ENCODE results near the gene MICALL2.

MICALL2 gene

DNA sequence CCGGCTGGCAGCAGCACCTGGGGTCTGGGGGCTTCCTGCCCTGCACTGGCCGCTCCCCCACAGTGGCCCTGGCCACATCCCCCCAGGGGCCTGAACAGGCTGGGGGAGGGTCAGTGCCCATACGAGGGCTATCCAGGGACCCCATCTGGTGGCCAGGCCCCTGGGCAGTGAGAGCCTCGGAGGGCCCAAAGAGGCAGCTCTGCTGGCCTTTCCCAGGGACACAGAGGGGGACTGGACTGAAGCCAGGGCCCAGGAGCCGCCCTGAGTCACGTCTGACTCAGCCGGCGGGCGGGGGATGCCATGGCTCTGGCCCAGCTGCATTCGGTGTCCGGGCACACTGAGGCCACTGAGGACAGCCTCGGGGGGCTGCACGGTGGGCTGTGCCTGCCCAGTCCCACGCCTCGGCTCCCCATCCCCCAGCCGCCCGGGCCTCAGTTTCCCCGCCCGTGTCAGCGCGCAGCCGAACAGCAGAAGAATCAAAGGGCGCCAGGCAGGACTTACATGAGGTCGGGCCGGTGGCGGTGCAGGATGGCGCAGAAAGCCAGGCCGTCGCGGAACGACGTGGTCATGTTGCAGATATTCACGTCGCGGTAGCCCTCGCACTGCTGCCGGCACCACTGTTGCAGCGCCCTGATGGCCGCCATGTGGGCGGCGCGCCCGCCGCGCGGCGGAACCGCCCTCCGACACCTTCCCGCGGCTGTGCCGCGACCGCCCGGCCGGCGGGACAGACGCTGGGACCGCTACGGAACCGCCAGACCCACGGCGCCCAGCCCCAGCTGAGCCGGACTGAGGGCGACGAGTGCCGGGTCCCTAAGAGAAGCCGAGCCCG is at the start of gene MICALL2:
Gene MICALL2 (minus strand): TSS at position 788 of the 829 bp plus-strand sequence. CDS start 144 bp downstream, at position 644.
- H3K27me3 ChIP-seq (ENCODE audit: control insufficient read depth, insufficient read depth, low read length): no peaks in the 10 kb centered on the region
- peak within 1 kb of the TSS; percentile 28 for H3K9ac ChIP-seq (ENCODE audit: low read length)
- H3K4me3 ChIP-seq (ENCODE audit: low read length): peak within 1 kb of the TSS; percentile 68
- H3K27ac ChIP-seq (ENCODE audit: low read length): no peak within 1 kb of the TSS
- no peaks in the 10 kb centered on the region for H3K9me3 ChIP-seq (ENCODE audit: control insufficient read depth, low read depth, low read length)
- H3K36me3 ChIP-seq (ENCODE audit: control insufficient read depth, low read depth, low read length): no peaks in the 10 kb centered on the region
- H3K4me1 ChIP-seq (ENCODE audit: control insufficient read depth, low read depth, low read length): no peaks in the 10 kb centered on the region

DNA sequence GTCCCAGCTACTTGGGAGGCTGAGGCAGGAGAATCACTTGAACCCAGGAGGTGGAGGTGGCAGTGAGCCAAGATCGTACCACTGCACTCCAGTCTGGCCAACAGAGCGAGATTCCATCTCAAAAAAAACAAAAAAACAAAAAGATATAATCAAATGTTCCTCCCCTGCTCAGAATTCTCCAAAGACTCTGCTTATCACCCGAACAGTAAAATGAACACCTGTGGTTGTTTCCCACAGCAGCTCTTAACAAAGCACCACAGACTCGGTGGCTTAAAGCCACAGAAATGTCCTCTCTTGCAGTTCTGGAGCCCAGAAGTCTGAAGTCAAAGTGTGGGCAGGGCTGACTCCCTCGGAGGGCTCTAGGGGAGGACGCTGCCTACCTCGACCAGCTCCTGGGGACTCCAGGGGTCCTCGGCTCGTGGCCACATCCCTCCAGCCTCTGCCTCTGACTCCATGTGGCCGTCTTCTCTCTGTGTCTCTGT is 49.0 kb upstream of the MICALL2 start:
- no peaks in the 10 kb centered on the region for H3K9me3 ChIP-seq (ENCODE audit: control insufficient read depth, low read depth, low read length)
- H3K4me1 ChIP-seq (ENCODE audit: control insufficient read depth, low read depth, low read length): peaks cover 4% of the 10 kb centered on the region
- H3K27ac ChIP-seq (ENCODE audit: low read length): no peak overlapping the region
- no peaks in the 10 kb centered on the region for H3K27me3 ChIP-seq (ENCODE audit: control insufficient read depth, insufficient read depth, low read length)
- H3K4me3 ChIP-seq (ENCODE audit: low read length): no peak overlapping the region
- H3K36me3 ChIP-seq (ENCODE audit: control insufficient read depth, low read depth, low read length): no peaks in the 10 kb centered on the region
- H3K9ac ChIP-seq (ENCODE audit: low read length): no peak overlapping the region

DNA sequence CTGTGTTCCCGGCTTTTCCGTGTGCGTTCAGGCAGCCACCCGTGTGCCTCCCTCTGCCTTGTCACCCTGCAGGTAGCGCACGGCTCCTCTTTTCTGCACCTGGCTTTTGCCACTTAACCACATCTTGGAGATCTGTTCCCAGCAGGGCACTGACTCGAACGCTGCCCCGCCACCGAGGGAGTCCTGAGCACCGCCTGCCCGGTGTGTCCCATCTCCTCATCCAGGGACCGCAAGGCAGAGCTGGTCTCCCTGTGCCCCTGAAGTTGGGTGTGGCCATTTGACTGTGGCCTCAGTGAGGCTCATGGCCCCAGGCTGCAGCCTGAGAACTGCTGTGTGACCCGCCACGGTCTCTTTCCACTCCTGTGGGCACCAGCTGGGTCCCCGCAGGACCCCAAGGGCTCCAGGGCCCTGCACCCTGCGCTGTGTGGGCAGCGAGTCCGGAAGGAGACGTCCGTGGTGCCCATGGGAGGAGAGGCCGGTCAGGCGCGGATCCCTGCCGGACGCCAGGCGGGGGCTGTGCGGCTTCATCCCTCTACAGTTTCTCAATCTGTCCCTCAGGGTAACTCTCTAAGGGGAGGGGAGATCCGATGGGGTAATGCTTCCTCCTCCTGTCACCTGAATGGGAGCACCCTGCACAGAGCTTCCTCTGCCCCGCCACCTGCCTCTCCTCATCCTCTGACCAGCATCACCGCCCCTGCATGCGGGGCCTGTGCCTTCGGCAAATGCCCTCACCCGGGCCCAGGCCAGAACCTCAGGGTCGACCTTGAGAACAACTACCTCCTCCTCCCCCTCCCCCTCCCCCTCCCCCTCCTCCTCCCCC is 46.7 kb upstream of the MICALL2 start:
- H3K27ac ChIP-seq (ENCODE audit: low read length): no peak overlapping the region
- no peak overlapping the region for H3K9ac ChIP-seq (ENCODE audit: low read length)
- peaks cover 7% of the 10 kb centered on the region for H3K4me1 ChIP-seq (ENCODE audit: control insufficient read depth, low read depth, low read length)
- no peaks in the 10 kb centered on the region for H3K27me3 ChIP-seq (ENCODE audit: control insufficient read depth, insufficient read depth, low read length)
- peaks cover 12% of the 10 kb centered on the region for H3K36me3 ChIP-seq (ENCODE audit: control insufficient read depth, low read depth, low read length)
- no peaks in the 10 kb centered on the region for H3K9me3 ChIP-seq (ENCODE audit: control insufficient read depth, low read depth, low read length)
- no peak overlapping the region for H3K4me3 ChIP-seq (ENCODE audit: low read length)

DNA sequence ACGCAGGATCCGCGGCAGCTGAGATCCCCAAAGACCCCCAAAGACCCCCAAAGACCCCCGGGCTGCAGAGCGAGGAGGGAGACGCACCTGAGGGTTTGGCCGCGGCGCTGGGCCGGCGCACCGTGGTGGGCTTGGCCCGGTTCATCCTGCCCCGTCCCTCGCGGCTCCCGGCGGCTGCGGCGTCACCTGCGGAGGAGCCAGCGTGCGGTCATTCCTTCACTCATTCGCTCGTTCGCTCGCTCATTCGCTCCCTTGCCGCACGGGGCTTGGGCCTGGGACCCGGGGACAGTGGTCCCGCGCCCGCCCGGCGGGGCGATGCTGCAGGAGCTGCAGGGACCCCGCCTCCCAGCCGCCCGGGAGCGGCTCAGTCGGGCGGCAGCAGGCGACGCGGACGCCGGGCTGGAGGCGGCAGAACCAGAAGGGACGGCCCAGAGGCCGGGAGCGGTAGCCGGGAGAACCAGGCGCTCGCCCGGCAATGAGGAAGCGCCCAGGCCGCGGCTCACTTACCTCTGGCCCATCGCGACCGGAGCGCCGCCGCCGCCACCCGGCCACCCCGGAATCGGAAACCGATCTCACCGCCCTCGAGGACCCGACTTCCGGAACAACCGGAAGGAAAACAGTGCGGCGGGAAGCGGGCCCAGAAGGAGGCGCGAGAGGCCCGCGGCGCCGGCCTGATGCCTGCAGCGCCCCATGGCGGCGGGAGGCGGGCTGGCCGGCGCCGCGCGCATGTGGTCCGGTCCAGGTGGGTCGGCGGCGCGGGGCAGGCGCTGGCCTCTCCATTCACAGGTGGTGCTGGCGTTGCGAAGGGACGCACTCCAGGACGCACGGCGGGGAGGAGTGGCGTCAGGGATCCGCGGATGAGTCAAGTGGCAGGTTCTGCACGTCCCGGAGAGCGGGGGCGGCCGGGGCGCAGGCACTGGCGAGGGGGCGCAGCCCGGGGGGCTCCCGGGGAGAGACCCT is 44.8 kb upstream of the MICALL2 start, which contains the start of gene INTS1:
Gene INTS1 (minus strand): TSS at position 574 of the 960 bp plus-strand sequence. CDS start 429 bp downstream, at position 145.
- Histone ChIP-seq H3K9ac (ENCODE audit: low read length) (peak within 1 kb of the TSS; percentile 64), H3K36me3 (ENCODE audit: control insufficient read depth, low read depth, low read length) (peaks cover 26% of the 10 kb centered on the region), H3K9me3 (ENCODE audit: control insufficient read depth, low read depth, low read length) (no peaks in the 10 kb centered on the region), H3K27ac (ENCODE audit: low read length) (no peak within 1 kb of the TSS), H3K4me3 (ENCODE audit: low read length) (peak within 1 kb of the TSS; percentile 70), H3K27me3 (ENCODE audit: control insufficient read depth, insufficient read depth, low read length) (no peaks in the 10 kb centered on the region), H3K4me1 (ENCODE audit: control insufficient read depth, low read depth, low read length) (peaks cover 7% of the 10 kb centered on the region)

DNA sequence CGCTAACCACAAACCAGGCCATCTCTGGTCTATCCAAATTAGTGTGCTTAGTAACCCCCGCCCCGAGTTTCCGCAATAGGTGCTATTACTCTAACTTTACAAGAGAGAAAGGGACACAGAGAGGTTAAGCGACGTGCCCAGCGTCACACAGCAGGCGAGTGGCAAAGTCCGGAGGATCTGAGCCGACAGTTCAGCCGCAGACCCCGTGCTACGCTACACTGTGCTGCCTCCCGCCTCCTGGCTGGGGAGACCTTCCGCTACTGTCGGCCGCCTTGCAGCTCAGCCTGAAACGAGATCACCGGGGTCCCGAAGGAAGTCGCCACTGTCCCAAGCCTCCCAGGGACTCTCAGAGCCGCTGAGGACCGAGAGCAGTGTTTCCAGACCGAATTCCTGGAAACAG is 44.1 kb upstream of the MICALL2 start:
- Histone ChIP-seq H3K9me3 (ENCODE audit: control insufficient read depth, low read depth, low read length) (no peaks in the 10 kb centered on the region), H3K27me3 (ENCODE audit: control insufficient read depth, insufficient read depth, low read length) (no peaks in the 10 kb centered on the region), H3K27ac (ENCODE audit: low read length) (no peak overlapping the region), H3K36me3 (ENCODE audit: control insufficient read depth, low read depth, low read length) (peaks cover 26% of the 10 kb centered on the region), H3K4me3 (ENCODE audit: low read length) (peak overlapping the region; percentile 70), H3K9ac (ENCODE audit: low read length) (peak overlapping the region; percentile 64), H3K4me1 (ENCODE audit: control insufficient read depth, low read depth, low read length) (peaks cover 7% of the 10 kb centered on the region)

DNA sequence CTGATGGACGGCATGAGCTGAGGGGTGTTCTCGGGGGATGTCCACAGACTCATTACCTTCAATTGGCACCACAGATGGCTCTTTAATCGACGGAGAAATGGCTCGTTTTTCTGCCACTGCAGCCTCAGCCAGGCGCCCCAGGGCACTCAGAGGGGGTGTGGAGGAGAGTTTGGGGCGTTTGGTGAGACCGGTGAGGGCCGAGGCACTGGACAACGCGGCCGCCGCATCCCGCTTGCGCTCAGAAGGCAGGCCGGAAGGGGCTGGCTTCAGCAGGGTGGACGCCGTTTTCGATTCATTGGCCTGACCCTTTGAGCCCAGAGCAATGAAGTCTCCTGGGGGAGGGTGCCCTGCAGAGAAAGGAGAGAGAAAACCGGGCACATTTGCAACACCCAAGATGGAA is 43.6 kb upstream of the MICALL2 start:
- peaks cover 31% of the 10 kb centered on the region for H3K36me3 ChIP-seq (ENCODE audit: control insufficient read depth, low read depth, low read length)
- no peak overlapping the region for H3K9ac ChIP-seq (ENCODE audit: low read length)
- peaks cover 7% of the 10 kb centered on the region for H3K4me1 ChIP-seq (ENCODE audit: control insufficient read depth, low read depth, low read length)
- H3K27ac ChIP-seq (ENCODE audit: low read length): no peak overlapping the region
- no peaks in the 10 kb centered on the region for H3K27me3 ChIP-seq (ENCODE audit: control insufficient read depth, insufficient read depth, low read length)
- peak overlapping the region; percentile 70 for H3K4me3 ChIP-seq (ENCODE audit: low read length)
- H3K9me3 ChIP-seq (ENCODE audit: control insufficient read depth, low read depth, low read length): no peaks in the 10 kb centered on the region

DNA sequence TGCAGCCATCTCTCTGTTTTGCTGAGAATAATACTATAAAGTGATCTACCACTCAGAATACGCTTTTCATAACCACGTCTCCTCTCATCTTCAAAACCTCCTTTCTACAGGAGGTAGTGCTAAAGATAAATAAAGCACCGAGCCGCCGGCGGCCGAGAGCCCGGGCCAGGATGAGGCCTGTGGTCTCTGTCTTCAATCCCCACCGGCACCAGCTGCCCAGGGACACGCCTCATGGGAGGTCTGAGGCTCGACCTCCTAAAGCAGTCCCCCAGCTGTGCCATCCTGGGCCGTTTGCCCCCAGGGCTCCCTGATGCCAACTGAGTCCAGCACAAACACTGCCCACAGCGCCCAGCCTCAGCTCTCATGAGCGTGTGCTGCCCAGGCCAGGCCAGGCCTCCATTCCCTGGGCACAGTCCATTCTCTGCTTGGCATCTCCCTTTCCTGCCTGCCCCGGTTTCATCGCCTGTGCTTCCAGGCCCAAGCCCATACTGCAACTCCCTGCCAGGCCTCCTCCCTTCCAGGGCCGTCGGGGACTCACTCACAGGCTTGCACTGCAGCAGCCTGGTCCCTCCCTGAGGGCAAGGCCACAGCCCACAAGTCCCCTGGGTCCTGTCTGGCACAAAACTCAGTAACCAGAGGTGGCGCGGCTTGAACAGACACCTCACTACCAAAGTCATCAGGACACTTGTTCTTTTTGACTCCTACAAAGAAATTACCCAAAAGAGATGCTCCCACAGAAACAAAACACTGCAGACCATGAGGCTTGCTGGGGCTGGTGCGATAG is 42.4 kb upstream of the MICALL2 start:
- Histone ChIP-seq H3K4me1 (ENCODE audit: control insufficient read depth, low read depth, low read length) (peaks cover 4% of the 10 kb centered on the region), H3K36me3 (ENCODE audit: control insufficient read depth, low read depth, low read length) (peaks cover 42% of the 10 kb centered on the region), H3K9ac (ENCODE audit: low read length) (no peak overlapping the region), H3K27ac (ENCODE audit: low read length) (no peak overlapping the region), H3K27me3 (ENCODE audit: control insufficient read depth, insufficient read depth, low read length) (no peaks in the 10 kb centered on the region), H3K4me3 (ENCODE audit: low read length) (no peak overlapping the region), H3K9me3 (ENCODE audit: control insufficient read depth, low read depth, low read length) (no peaks in the 10 kb centered on the region)

DNA sequence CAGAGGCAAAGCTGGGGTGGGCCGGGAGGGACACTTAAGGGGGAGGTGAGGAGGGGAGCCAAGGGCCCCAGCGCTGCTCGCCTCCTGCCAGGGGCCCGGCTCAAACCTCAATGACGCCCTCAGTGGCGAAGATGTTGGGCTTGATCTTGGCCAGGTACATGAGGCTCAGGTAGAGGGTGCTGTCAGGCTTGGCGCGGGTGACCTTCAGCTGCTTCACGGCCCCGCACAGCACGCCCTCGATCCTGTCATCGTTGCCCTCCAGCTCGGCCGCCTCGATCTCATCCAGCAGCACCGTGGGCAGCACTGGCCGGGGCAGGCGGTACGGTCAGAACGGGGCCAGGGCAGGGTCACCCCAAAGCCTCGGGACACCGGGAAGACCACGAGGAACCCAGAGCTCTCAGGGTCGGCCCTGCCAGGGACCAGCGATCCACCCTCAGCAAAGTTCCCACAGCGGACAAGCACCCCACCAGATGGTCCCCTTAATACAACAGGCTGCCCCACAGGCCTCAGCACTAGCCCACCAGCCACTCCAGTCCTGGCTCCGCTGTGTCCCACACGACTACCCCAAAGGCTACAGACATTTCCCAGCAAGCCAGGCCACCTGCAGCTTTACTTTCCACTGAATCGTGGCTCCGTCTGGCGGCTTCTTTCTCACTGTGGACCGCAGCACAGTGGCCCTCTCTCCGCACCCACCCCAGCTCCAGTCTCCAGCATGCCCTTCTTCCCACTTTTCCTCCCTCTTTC is 41.0 kb upstream of the MICALL2 start:
- Histone ChIP-seq H3K9ac (ENCODE audit: low read length) (no peak overlapping the region), H3K27me3 (ENCODE audit: control insufficient read depth, insufficient read depth, low read length) (no peaks in the 10 kb centered on the region), H3K4me1 (ENCODE audit: control insufficient read depth, low read depth, low read length) (peaks cover 3% of the 10 kb centered on the region), H3K4me3 (ENCODE audit: low read length) (no peak overlapping the region), H3K27ac (ENCODE audit: low read length) (no peak overlapping the region), H3K36me3 (ENCODE audit: control insufficient read depth, low read depth, low read length) (peaks cover 50% of the 10 kb centered on the region), H3K9me3 (ENCODE audit: control insufficient read depth, low read depth, low read length) (no peaks in the 10 kb centered on the region)

DNA sequence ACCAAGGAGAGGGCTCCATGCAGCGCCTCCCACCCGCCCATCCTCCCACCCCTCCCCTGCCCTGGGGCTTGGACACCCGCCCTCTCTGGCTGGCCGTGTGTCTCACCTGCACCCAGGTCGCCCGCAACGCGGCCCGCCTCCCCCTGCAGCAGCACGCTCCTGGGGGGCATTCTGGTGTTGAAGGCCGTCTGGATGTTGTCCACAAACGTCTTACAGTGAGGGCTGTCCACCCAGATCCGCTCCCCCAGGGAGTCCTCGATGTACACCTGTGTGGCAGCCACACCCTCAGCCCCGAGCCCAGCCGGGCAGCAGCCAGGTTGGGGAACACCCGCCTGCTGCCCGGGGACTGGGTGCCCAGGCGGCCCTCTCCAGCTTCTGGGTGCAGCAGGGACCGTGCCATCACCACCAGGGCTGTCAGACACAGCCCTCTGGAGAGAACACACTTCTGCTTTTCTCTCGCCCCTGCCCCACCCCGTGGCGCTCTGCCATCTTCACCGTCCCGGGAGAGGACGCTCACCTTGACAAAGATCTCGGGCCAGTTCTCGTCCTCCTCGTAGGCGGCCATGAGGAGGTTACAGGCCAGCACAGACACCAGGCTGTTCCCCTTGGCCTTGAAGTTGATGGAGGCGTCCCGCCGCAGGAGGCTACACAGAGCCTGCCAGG is 40.2 kb upstream of the MICALL2 start:
- H3K4me1 ChIP-seq (ENCODE audit: control insufficient read depth, low read depth, low read length): peaks cover 3% of the 10 kb centered on the region
- H3K9ac ChIP-seq (ENCODE audit: low read length): no peak overlapping the region
- H3K36me3 ChIP-seq (ENCODE audit: control insufficient read depth, low read depth, low read length): peaks cover 50% of the 10 kb centered on the region
- H3K4me3 ChIP-seq (ENCODE audit: low read length): no peak overlapping the region
- H3K9me3 ChIP-seq (ENCODE audit: control insufficient read depth, low read depth, low read length): no peaks in the 10 kb centered on the region
- H3K27ac ChIP-seq (ENCODE audit: low read length): no peak overlapping the region
- H3K27me3 ChIP-seq (ENCODE audit: control insufficient read depth, insufficient read depth, low read length): no peaks in the 10 kb centered on the region

All from iPS-18a (cell line).